Peyer's patch (tissue), 4 donors: ENCODE data around the gene ZFPM1. TPM values are rescaled to one million over a fixed set of nuclear protein-coding genes. Genes with fewer than 3 reads are reported as not detected.
A peak's percentile ranks its signal among the peaks of the same experiment; 100 is the strongest.

Experiments
- DNase-seq, 3 donors: peaks; one replicate each; pipeline ENCODE4 v3.0.0-alpha.2; 2017 to 2019
- H3K27ac ChIP-seq, 4 donors: fragments of 200-600 bp; sonication (generic); one replicate each; pipeline ENCODE4 v1.5.1; 2016 to 2019
- H3K27me3 ChIP-seq, 2 donors: fragments of 200-600 bp; sonication (generic); one replicate each; pipeline ENCODE4 v1.5.1; 2019
- H3K36me3 ChIP-seq, 3 donors: fragments of 200-600 bp; sonication (generic); one replicate each; pipeline ENCODE4 v1.5.1; 2016 to 2019
- H3K4me1 ChIP-seq, 4 donors: fragments of 200-600 bp; sonication (generic); one replicate each; pipeline ENCODE4 v1.5.1; 2016 to 2019
- H3K4me3 ChIP-seq, 4 donors: fragments of 200-600 bp; sonication (generic); 1 replicate in 3 of 4; 2 replicates in 1 of 4; pipeline ENCODE4 v1.5.1; 2016 to 2019; ENCODE audit warnings: mild to moderate bottlenecking in 1 of 4
- H3K9me3 ChIP-seq, 4 donors: fragments of 200-600 bp; sonication (generic); one replicate each; pipeline ENCODE4 v1.5.1; 2016 to 2019; ENCODE audit warnings: mild to moderate bottlenecking in 1 of 4
- CTCF ChIP-seq, 6 experiments: fragments of 450-650 bp in 4 of 6; fragments of 200-600 bp in 2 of 6; sonication (generic) in 1 of 6; IDR thresholded peaks; one replicate each; pipeline ENCODE4 v1.5.1; 2017 to 2019; ENCODE audit warnings: antibody characterized with exemption in 6 of 6, mild to moderate bottlenecking in 3 of 6, moderate library complexity in 1 of 6
- POLR2A ChIP-seq, 2 donors: fragments of 450-650 bp; IDR thresholded peaks; one replicate each; pipeline ENCODE4 v1.5.1; 2017; ENCODE audit warnings: antibody characterized with exemption in 2 of 2, mild to moderate bottlenecking in 2 of 2, moderate library complexity in 2 of 2
- total RNA-seq, 4 donors: library from RNA; depleted of rRNA; stranded (reverse); fragments of >200 nt; gene quantifications; one replicate each; pipeline ENCODE4 v1.1.0, GENCODE V29; 2016

The ZFPM1 gene
- total RNA-seq, 4 donors from 2014 or later = 3.0 to 7.9 (median 4.9) TPM

- H3K4me1 ChIP-seq = peaks cover 0 to 24% (median 13%) of the 10 kb centered on the region in 4 donors
- DNase-seq = peak in 1 of 3 donors; percentile 60
- peak overlapping the region in 1 of 4 donors; percentile 62 for H3K27ac ChIP-seq
- H3K27me3 ChIP-seq = no peaks in the 10 kb centered on the region
- no peaks in the 10 kb centered on the region for H3K9me3 ChIP-seq
- no peaks in the 10 kb centered on the region for H3K36me3 ChIP-seq
- H3K4me3 ChIP-seq = no peak overlapping the region
- no peak for TF ChIP-seq CTCF (IDR thresholded peaks at IDR 0.05)
- TF ChIP-seq POLR2A (IDR thresholded peaks at IDR 0.05) = no peak
Measured at GRCh38 chr16:88449267-88449561, 3.9 kb upstream of the ZFPM1 start.

- Histone ChIP-seq H3K4me1 (peaks cover 0 to 40% (median 25%) of the 10 kb centered on the region in 4 donors), H3K27me3 (no peaks in the 10 kb centered on the region), H3K9me3 (no peaks in the 10 kb centered on the region), H3K4me3 (peak overlapping the region in 3 of 4 donors; percentile 70 to 95 (median 74)), H3K36me3 (no peaks in the 10 kb centered on the region), H3K27ac (peak overlapping the region in 2 of 4 donors; percentile 71 to 92)
- DNase-seq = no peak
- TF ChIP-seq CTCF (IDR thresholded peaks at IDR 0.05) (no peak), POLR2A (IDR thresholded peaks at IDR 0.05) (no peak)
Measured at GRCh38 chr16:88451586-88452481, 1.2 kb upstream of the ZFPM1 start.

GRCh38 chr16:88452482-88453216 lies 431 bp upstream of the ZFPM1 start:
- peaks cover 0 to 40% (median 28%) of the 10 kb centered on the region in 4 donors for H3K4me1 ChIP-seq

GRCh38 chr16:88453611-88454522 lies 787 bp downstream of the ZFPM1 start:
- Histone ChIP-seq H3K36me3 (no peaks in the 10 kb centered on the region), H3K27ac (peak overlapping the region; percentile 66 to 92 (median 78)), H3K27me3 (no peaks in the 10 kb centered on the region), H3K4me3 (peak overlapping the region; percentile 64 to 95 (median 72)), H3K4me1 (peaks cover 0 to 39% (median 26%) of the 10 kb centered on the region in 4 donors), H3K9me3 (no peaks in the 10 kb centered on the region)
- TF ChIP-seq POLR2A (IDR thresholded peaks at IDR 0.05) (no peak), CTCF (IDR thresholded peaks at IDR 0.05) (no peak)
- peak in 1 of 3 donors; percentile 63 for DNase-seq

More at GRCh38 chr16:88452482-88453216, 431 bp upstream of the ZFPM1 start:
- H3K4me3 ChIP-seq = peak overlapping the region; percentile 64 to 95 (median 72)
- peak; percentile 99 to 100 (median 99) for DNase-seq
- H3K27ac ChIP-seq = peak overlapping the region; percentile 71 to 92 (median 82)
- H3K36me3 ChIP-seq = no peaks in the 10 kb centered on the region
- TF ChIP-seq POLR2A (IDR thresholded peaks at IDR 0.05) (no peak), CTCF (IDR thresholded peaks at IDR 0.05) (no peak)
- H3K9me3 ChIP-seq = no peaks in the 10 kb centered on the region
- H3K27me3 ChIP-seq = no peaks in the 10 kb centered on the region

GRCh38 chr16:88454523-88454947 lies 1.5 kb downstream of the ZFPM1 start:
- peak overlapping the region; percentile 66 to 92 (median 78) for H3K27ac ChIP-seq
- H3K27me3 ChIP-seq = no peaks in the 10 kb centered on the region
- H3K4me1 ChIP-seq = peaks cover 0 to 32% (median 23%) of the 10 kb centered on the region in 4 donors
- TF ChIP-seq POLR2A (IDR thresholded peaks at IDR 0.05) (no peak), CTCF (IDR thresholded peaks at IDR 0.05) (peak in 5 of 6 experiments; percentile 7 to 38 (median 17))
- H3K4me3 ChIP-seq = peak overlapping the region; percentile 64 to 95 (median 72)
- DNase-seq = peak; percentile 54 to 79 (median 69)
- no peaks in the 10 kb centered on the region for H3K36me3 ChIP-seq
- no peaks in the 10 kb centered on the region for H3K9me3 ChIP-seq
